MCF 10A (cell line): ENCODE results near the gene CCL19. TPM values are rescaled to one million over a fixed set of nuclear protein-coding genes. Genes with fewer than 3 reads are reported as not detected.

Source experiments
- BruUV-seq: library from RNA; stranded (reverse); fragments of 400-500 nt; replicated peaks from 2 replicates; lab custom pipeline; 2021; lab: Mats Ljungman, UMichigan
- CTCF ChIA-PET: fragments of 300-600 bp; sonication (Branson Sonifier 250); formaldehyde crosslinking; extraction: SDS; loops from one replicate; lab custom pipeline; 2021; ENCODE audit warnings: antibody characterized with exemption, inconsistent platforms; lab: Yijun Ruan, JAX
- POLR2A ChIA-PET: fragments of 300-600, 350-650 bp; sonication (Branson Sonifier 250); formaldehyde crosslinking; extraction: SDS; loops from one replicate; lab custom pipeline; 2020; ENCODE audit warnings: antibody characterized with exemption, inconsistent platforms; lab: Yijun Ruan, JAX
- DNase-seq: peaks from one replicate; pipeline ENCODE4 v3.0.0-alpha.2; 2018; ENCODE audit not compliant: unreplicated experiment
- H3K27ac Mint-ChIP-seq: one replicate; pipeline ENCODE4 v1.8.0; 2022; ENCODE audit warnings: mild to moderate bottlenecking, low read depth, mixed read lengths; ENCODE audit not compliant: unreplicated experiment
- H3K27me3 Mint-ChIP-seq: one replicate; pipeline ENCODE4 v1.8.0; 2022; ENCODE audit warnings: mixed read lengths; ENCODE audit not compliant: insufficient read depth, unreplicated experiment
- H3K36me3 Mint-ChIP-seq: one replicate; pipeline ENCODE4 v1.8.0; 2022; ENCODE audit warnings: mild to moderate bottlenecking, moderate library complexity, mixed read lengths; ENCODE audit not compliant: insufficient read depth, unreplicated experiment
- H3K4me1 Mint-ChIP-seq: one replicate; pipeline ENCODE4 v1.8.0; 2022; ENCODE audit warnings: mixed read lengths; ENCODE audit not compliant: insufficient read depth, unreplicated experiment
- H3K4me3 Mint-ChIP-seq: one replicate; pipeline ENCODE4 v1.8.0; 2022; ENCODE audit warnings: mild to moderate bottlenecking, moderate library complexity, mixed read lengths; ENCODE audit not compliant: unreplicated experiment
- H3K9me3 Mint-ChIP-seq: one replicate; pipeline ENCODE4 v1.8.0; 2022; ENCODE audit warnings: mixed read lengths; ENCODE audit not compliant: unreplicated experiment
- CTCF ChIP-seq: fragments of 200-600 bp; IDR thresholded peaks from one replicate; pipeline ENCODE4 v1.8.0; 2022; ENCODE audit warnings: antibody characterized with exemption, mild to moderate bottlenecking; ENCODE audit not compliant: unreplicated experiment
- intact Hi-C: fragments of 100-400 bp; cut with micrococcal nuclease; formaldehyde crosslinking; loops from 2 replicates; pipeline ENCODE4 v1.14.1; 2022
- total RNA-seq: library from RNA; stranded (reverse); gene quantifications from 2 replicates; pipeline ENCODE4 v1.2.3, GENCODE V29; 2022

CCL19 gene
- total RNA-seq, 1 experiment from 2014 or later = not detected

- H3K4me1 Mint-ChIP-seq = peaks cover 38% of the 10 kb centered on the region
- BruUV-seq = no TSS peak
- peak; percentile 86 for DNase-seq
- peaks cover 16% of the 10 kb centered on the region for H3K36me3 Mint-ChIP-seq
- ChIA-PET CTCF (interaction anchor here (0.9 to 1.7 kb wide), 3 partner anchors 18 to 901 kb away, joined by 3 to 6 read pairs (median 5); no protein-coding TSS in a partner anchor), POLR2A (interaction anchor here (0.9 to 2.6 kb wide), 3 partner anchors 10 to 31 kb away, joined by 4 to 11 read pairs (median 4); partner anchors contain the start of gene DCTN3)
- no peaks in the 10 kb centered on the region for H3K27me3 Mint-ChIP-seq
- peak within 1 kb of the TSS; percentile 69 for H3K4me3 Mint-ChIP-seq
- peak within 1 kb of the TSS; percentile 72 for H3K27ac Mint-ChIP-seq
- intact Hi-C loops = no loop called here
- no peak for TF ChIP-seq CTCF
- H3K9me3 Mint-ChIP-seq = no peaks in the 10 kb centered on the region
These were observed 39.0 kb downstream of the CCL19 start, which contains the start of gene IL11RA for GRCh38 chr9:34651876-34652601. Gene IL11RA (plus strand): TSS chr9:34652185. CDS start chr9:34655218, 3,033 bp downstream.

GRCh38 chr9:34651321-34651720 is 39.8 kb downstream of the CCL19 start:
- intact Hi-C loops = no loop called here
- POLR2A ChIA-PET = interaction anchor here (2.6 kb wide), 1 partner anchor 13 kb away, joined by 11 read pairs; no protein-coding TSS in a partner anchor
- CTCF ChIA-PET = interaction anchor here (0.9 to 1.7 kb wide), 3 partner anchors 17 to 902 kb away, joined by 3 to 6 read pairs (median 5); no protein-coding TSS in a partner anchor
- Mint-ChIP-seq H3K36me3 (peaks cover 16% of the 10 kb centered on the region), H3K9me3 (no peaks in the 10 kb centered on the region), H3K27me3 (no peaks in the 10 kb centered on the region), H3K4me1 (peaks cover 38% of the 10 kb centered on the region), H3K4me3 (peak overlapping the region; percentile 69), H3K27ac (peak overlapping the region; percentile 72)
- no peak for TF ChIP-seq CTCF
- DNase-seq = peak; percentile 69
- BruUV-seq = TSS peak; percentile 91

DNA sequence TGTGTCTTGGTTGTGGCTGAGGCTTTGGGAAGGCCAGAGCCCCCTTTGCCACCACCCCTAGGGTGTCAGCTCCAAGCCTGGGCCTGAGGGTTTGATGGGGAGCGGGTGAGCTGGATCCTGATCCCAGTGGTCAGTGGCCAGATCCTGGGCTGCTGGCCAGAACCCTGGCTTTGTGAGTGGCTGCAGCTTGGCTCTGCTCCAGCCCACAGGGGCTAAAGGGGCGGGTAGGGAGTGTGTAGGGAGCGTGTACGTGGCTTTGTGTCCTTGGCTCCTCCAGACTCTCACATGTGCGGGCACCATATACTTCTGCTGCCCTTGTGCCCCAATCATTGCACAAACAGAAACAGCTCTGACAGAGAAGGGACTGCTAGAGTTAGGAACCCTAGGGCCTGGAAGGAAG is 40.3 kb downstream of the CCL19 start:
- DNase-seq = no peak
- peak overlapping the region; percentile 72 for H3K27ac Mint-ChIP-seq
- BruUV-seq = no TSS peak
- peaks cover 38% of the 10 kb centered on the region for H3K4me1 Mint-ChIP-seq
- H3K27me3 Mint-ChIP-seq = no peaks in the 10 kb centered on the region
- no peak for TF ChIP-seq CTCF
- POLR2A ChIA-PET = interaction anchor here (2.6 kb wide), 1 partner anchor 13 kb away, joined by 11 read pairs; no protein-coding TSS in a partner anchor
- peaks cover 16% of the 10 kb centered on the region for H3K36me3 Mint-ChIP-seq
- intact Hi-C loops = no loop called here
- peak overlapping the region; percentile 69 for H3K4me3 Mint-ChIP-seq
- H3K9me3 Mint-ChIP-seq = no peaks in the 10 kb centered on the region
- CTCF ChIA-PET = interaction anchor here (0.7 to 1.7 kb wide), 4 partner anchors 16 to 902 kb away, joined by 3 to 6 read pairs (median 4); no protein-coding TSS in a partner anchor

DNA sequence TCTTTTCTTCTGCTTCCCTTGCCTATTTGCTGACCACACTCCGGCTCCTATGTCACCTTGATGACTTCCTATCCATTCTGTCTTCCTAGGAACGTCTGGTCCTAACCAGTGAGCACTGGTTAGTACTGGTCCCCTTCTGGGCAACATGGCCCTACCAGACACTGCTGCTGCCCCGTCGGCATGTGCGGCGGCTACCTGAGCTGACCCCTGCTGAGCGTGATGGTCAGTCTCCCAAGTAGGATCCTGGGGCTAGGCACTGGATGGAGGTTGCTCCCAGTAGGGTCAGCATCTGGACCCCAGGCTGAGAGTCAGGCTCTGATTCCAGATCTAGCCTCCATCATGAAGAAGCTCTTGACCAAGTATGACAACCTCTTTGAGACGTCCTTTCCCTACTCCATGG is 42.4 kb downstream of the CCL19 start:
- Mint-ChIP-seq H3K27ac (no peak overlapping the region), H3K9me3 (no peaks in the 10 kb centered on the region), H3K27me3 (no peaks in the 10 kb centered on the region), H3K36me3 (peaks cover 16% of the 10 kb centered on the region), H3K4me3 (peak overlapping the region; percentile 28), H3K4me1 (peaks cover 38% of the 10 kb centered on the region)
- ChIA-PET CTCF (interaction anchor here (1.0 to 7.9 kb wide), 2 partner anchors 13 to 16 kb away, joined by 4 to 83 read pairs; partner anchors contain the start of gene SIGMAR1), POLR2A (no interaction called here)
- no peak for DNase-seq
- no peak for TF ChIP-seq CTCF
- intact Hi-C loops = loop anchor here (5.0 kb wide), 1 partner anchor 54 kb away; no protein-coding TSS in a partner anchor
- BruUV-seq = no TSS peak
